Left ventricle myocardium inferior (tissue), 1 donor: ENCODE measurements around the gene COPS3. TPM values are rescaled to one million over a fixed set of nuclear protein-coding genes. Genes with fewer than 3 reads are reported as not detected.

Source experiments
- DNase-seq: peaks from one replicate; pipeline ENCODE4 v3.0.0-alpha.2; 2020
- H3K27ac ChIP-seq: fragments of 200-600 bp; replicated peaks from 2 replicates; pipeline ENCODE4 v1.8.0; 2021
- H3K27me3 ChIP-seq: fragments of 200-600 bp; 2 replicates; pipeline ENCODE4 v1.8.0; 2021; ENCODE audit warnings: low read depth
- H3K36me3 ChIP-seq: fragments of 200-600 bp; 2 replicates; pipeline ENCODE4 v1.8.0; 2021
- H3K4me1 ChIP-seq: fragments of 200-600 bp; 2 replicates; pipeline ENCODE4 v1.8.0; 2021
- H3K4me3 ChIP-seq: fragments of 200-600 bp; 2 replicates; pipeline ENCODE4 v1.8.0; 2021; ENCODE audit warnings: mild to moderate bottlenecking, moderate library complexity
- H3K9me3 ChIP-seq: fragments of 200-600 bp; replicated peaks from 2 replicates; pipeline ENCODE4 v1.8.0; 2021
- CTCF ChIP-seq: fragments of 200-600 bp; IDR thresholded peaks from 2 replicates; pipeline ENCODE4 v1.8.0; 2021; ENCODE audit warnings: antibody characterized with exemption, mild to moderate bottlenecking, borderline replicate concordance
- intact Hi-C: fragments of 100-400 bp; cut with micrococcal nuclease; formaldehyde crosslinking; loops from one replicate; pipeline ENCODE4 v1.11.0; 2022
- total RNA-seq: library from RNA; stranded (reverse); fragmentation: NEBNext Ultra II Directional; extraction: Animal tissue kit (Norgen Biotek cat#: 25700); gene quantifications from one replicate; pipeline ENCODE4 v1.2.1, GENCODE V29; 2021
- donor health status: DM: no; HTN: yes; CAD: no; lungs with severe emphysema.

The COPS3 gene
- total RNA-seq, 1 donor from 2014 or later, result 74.2 TPM

GRCh38 chr17:17205368-17206123, 75.5 kb downstream of the COPS3 start:
- Histone ChIP-seq H3K36me3 (no peaks in the 10 kb centered on the region), H3K4me1 (peaks cover 58% of the 10 kb centered on the region), H3K4me3 (peak overlapping the region; percentile 68), H3K9me3 (no peaks in the 10 kb centered on the region), H3K27me3 (no peaks in the 10 kb centered on the region), H3K27ac (peak overlapping the region; percentile 87)
- intact Hi-C loops, result no loop called here
- peak; percentile 55 for DNase-seq
- peak; percentile 11 for TF ChIP-seq CTCF

- Histone ChIP-seq H3K36me3 (no peaks in the 10 kb centered on the region), H3K27me3 (no peaks in the 10 kb centered on the region), H3K4me1 (peaks cover 65% of the 10 kb centered on the region), H3K9me3 (no peaks in the 10 kb centered on the region), H3K4me3 (peak overlapping the region; percentile 68), H3K27ac (peak overlapping the region; percentile 87)
- intact Hi-C loops, result no loop called here
- no peak for DNase-seq
- no peak for TF ChIP-seq CTCF
Observed at GRCh38 chr17:17204635-17205231, 76.3 kb downstream of the COPS3 start.

- peak overlapping the region; percentile 87 for H3K27ac ChIP-seq
- H3K36me3 ChIP-seq, result no peaks in the 10 kb centered on the region
- H3K4me1 ChIP-seq, result peaks cover 65% of the 10 kb centered on the region
- peak; percentile 60 for DNase-seq
- no peaks in the 10 kb centered on the region for H3K27me3 ChIP-seq
- H3K9me3 ChIP-seq, result no peaks in the 10 kb centered on the region
- intact Hi-C loops, result no loop called here
- no peak for TF ChIP-seq CTCF
- peak overlapping the region; percentile 68 for H3K4me3 ChIP-seq
Observed at GRCh38 chr17:17204041-17204591, 76.9 kb downstream of the COPS3 start.

- no peaks in the 10 kb centered on the region for H3K27me3 ChIP-seq
- H3K4me3 ChIP-seq, result no peak overlapping the region
- peaks cover 65% of the 10 kb centered on the region for H3K4me1 ChIP-seq
- no peaks in the 10 kb centered on the region for H3K9me3 ChIP-seq
- no peaks in the 10 kb centered on the region for H3K36me3 ChIP-seq
- peak overlapping the region; percentile 87 for H3K27ac ChIP-seq
- DNase-seq, result no peak
- intact Hi-C loops, result no loop called here
- TF ChIP-seq CTCF, result no peak
Observed at GRCh38 chr17:17203173-17203730, 77.8 kb downstream of the COPS3 start.

- H3K36me3 ChIP-seq, result no peaks in the 10 kb centered on the region
- intact Hi-C loops, result no loop called here
- H3K4me3 ChIP-seq, result no peak overlapping the region
- peak; percentile 50 for DNase-seq
- no peaks in the 10 kb centered on the region for H3K9me3 ChIP-seq
- peak overlapping the region; percentile 87 for H3K27ac ChIP-seq
- H3K27me3 ChIP-seq, result no peaks in the 10 kb centered on the region
- H3K4me1 ChIP-seq, result peaks cover 65% of the 10 kb centered on the region
- TF ChIP-seq CTCF, result no peak
Observed at GRCh38 chr17:17201907-17202306, 79.1 kb downstream of the COPS3 start.
